T-helper 2 cell treated with Interferon-gamma antibody and Interleukin-4, amounts not matched to agents 100 ng/mL and 5 ng/mL, for 36 hours (primary cell): Measurements from ENCODE around the gene C7orf57. TPM values are rescaled to one million over a fixed set of nuclear protein-coding genes. Genes with fewer than 3 reads are reported as not detected.

ENCODE experiments used
- intact Hi-C: fragments of 100-400 bp; cut with micrococcal nuclease; formaldehyde crosslinking; loops from one replicate; pipeline ENCODE4 v1.15.1; 2023
- total RNA-seq: library from RNA; stranded (reverse); gene quantifications from 2 replicates; pipeline ENCODE4 v1.2.3, GENCODE V29; 2022

C7orf57 gene
- total RNA-seq, 1 donor from 2014 or later, result 0.11 TPM

DNA sequence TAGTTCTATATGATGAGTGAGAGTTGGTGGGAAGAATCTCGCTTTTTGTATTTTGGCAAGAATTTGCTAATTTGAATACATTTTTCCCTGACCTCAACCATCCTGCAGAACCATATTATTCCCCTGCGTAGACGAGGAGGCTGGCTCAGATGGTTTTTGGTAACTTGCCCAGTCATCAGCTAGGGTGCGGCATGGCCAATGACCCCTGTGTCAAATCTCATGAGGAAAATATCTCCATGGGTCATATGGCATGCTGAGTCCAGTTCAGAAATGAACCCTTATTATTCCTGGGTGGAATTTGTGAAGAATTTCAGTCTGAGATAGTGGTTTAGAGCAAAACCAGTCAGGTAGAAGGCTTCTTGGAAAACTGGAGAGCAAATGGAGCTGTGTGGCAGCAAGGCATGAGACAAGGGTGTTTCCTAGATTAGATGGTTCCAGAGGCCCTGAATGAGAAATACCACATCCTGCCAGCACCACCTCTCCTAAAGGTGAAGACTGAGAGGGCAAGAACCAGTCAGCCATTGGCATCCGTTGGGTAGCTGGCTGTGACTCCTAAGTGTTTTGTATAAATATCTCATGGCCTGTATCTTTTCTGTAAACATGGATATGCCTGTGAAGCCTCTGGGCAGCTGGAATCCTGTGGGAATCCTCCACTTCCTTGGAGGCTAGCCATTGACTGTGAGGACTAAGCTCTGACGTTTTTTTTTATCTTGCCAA lies 47.9 kb downstream of the C7orf57 start:
- intact Hi-C loops, result no loop called here

DNA sequence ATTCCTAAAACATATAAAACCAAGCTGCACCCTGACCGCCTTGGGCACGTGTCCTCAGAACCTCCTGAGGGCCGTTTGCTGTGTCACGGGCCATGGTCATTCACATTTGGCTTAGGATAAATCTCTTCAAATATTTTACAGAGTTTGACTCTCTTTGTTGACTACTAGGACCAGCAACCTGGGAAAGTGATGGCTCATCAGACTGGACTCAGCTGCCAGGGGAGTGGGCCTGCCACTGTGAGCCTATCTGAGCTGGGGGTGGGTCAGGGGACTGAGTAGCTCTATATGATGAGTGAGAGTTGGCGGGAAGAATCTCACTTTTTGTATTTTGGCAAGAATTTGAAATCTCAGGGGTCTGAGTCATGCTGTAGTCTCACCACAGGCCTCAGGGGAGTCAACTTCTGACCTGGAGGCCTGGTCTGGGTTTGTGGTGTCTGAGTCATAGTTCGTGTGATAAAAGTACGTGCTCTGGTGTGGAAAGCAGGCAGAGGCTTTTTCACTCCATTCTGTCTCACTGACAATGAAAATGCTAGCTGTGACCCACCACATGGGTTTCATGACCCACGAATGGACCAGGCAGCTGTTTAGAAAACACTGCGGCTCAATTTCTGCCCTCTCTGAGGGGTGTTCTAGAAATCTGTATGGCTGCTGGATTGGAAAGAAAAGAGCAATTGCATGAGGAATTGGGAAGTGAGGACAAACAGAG lies 49.5 kb downstream of the C7orf57 start:
- intact Hi-C loops, result loop anchor here (1.0 to 5.0 kb wide), 3 partner anchors 33 to 106 kb away; partner anchors contain the start of gene HUS1

DNA sequence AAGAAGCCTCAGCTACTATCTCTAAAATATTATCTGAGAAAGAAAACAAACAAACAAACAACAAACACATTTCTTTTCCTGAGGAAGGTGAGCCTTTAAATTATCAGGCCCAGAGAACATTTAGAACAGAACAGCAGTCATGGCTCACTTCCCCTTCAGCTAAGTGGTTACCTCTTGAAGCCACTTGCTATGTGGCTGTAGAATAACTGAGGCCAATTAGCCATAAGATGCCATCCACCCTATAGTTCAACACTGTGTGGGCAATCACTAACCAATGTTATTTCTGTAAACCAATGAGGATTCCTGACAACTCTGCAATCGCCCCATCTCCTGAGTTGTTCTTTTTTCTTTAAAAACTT lies 50.1 kb downstream of the C7orf57 start:
- intact Hi-C loops, result loop anchor here (1.0 to 5.0 kb wide), 3 partner anchors 33 to 106 kb away; partner anchors contain the start of gene HUS1

GRCh38 chr7:48085942-48086341 lies 50.6 kb downstream of the C7orf57 start:
- intact Hi-C loops, result loop anchor here (1.0 to 5.0 kb wide), 3 partner anchors 34 to 107 kb away; partner anchors contain the start of gene HUS1

- intact Hi-C loops, result loop anchor here (5.0 kb wide), 1 partner anchor 35 kb away; no protein-coding TSS in a partner anchor
Measured at GRCh38 chr7:48087349-48087748, 52.0 kb downstream of the C7orf57 start.

GRCh38 chr7:48088559-48089045 lies 53.3 kb downstream of the C7orf57 start:
- intact Hi-C loops, result loop anchor here (1.0 to 5.0 kb wide), 6 partner anchors 9 to 109 kb away; partner anchors contain the start of genes C7orf57 and HUS1

- intact Hi-C loops, result loop anchor here (1.0 to 5.0 kb wide), 5 partner anchors 8 to 110 kb away; partner anchors contain the start of gene HUS1
Measured at GRCh38 chr7:48089046-48090003, 54.0 kb downstream of the C7orf57 start, which contains the start of gene UPP1. TSS of gene UPP1 (plus strand) at chr7:48089265. CDS start at chr7:48094784, 5,519 bp downstream.

DNA sequence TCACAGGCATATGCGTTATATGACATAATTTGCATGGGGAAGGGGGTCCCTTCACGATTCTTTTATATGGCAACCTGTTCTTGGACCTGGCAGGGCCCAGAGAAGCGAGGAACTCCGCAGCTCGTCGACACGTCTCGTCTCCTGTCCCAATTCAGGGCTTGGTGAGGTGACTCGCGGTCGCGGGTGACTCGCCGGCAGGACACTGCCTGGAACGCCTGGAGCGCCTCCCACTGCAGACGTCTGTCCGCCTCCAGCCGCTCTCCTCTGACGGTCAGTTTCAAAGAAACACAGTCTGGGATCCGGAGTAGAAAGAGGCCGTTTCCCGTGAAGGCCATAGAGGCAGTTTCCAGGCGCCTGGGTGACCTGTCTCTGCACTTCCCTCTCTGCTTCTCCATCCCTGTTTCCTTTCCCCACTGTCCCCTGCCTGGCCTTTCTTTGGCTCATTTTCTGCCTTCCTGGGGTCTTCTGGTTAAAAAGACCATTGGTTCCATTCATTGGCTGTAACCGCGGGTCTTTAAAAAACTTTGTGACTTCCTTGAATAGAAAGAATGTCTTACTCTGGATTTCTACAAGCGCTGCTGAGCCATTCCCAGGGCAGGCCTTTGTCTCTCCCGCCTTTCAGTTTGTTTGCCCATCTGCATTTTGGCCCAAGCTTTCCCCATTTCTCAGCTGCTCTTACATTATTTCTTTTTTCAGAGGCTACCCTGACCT lies 54.9 kb downstream of the C7orf57 start:
- intact Hi-C loops, result no loop called here

DNA sequence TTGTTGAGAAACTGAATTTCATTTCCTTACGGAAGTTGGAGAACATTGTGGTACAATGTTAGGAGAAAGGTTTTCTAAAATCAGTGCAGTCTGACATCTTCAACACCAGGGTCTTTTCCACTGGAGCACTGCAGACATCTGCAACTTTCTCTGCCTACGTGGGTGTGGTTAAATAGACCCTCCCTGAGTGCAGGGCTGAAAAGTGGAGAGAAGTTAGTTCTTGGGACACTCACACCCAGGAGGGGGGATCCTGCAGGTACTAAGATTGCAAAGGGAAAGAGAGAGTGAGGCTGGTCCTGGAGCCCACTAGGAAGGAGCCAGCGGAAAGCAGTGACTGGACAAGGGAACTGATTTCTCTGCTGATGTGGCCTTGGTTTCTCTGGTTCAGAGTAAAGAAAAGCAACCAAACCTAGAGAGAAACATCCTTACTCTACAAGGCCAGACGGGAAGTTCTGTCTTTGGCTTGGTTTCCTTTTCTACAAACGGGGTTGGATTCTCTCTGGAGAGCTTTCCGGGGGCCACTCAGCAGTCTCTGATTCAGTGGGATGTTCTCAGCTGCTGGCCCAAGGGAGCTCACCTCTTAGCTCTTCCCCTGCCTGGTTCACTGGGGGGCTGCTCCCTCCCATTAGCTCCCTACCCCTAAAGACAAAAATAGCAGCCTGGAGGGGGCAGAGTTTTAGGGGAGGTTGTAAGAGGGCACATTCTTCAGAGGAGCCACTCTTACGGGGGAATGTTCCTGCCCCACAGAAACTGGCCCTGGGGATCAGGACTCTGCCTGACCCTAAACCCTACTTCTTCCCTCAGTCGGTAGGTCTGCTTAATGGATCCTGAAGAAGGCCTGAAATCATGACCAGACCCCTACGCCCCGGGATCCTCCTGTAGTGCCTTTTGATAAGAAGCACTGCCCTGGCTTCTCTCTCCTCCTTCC lies 56.4 kb downstream of the C7orf57 start:
- intact Hi-C loops, result no loop called here

GRCh38 chr7:48094861-48095293 lies 59.5 kb downstream of the C7orf57 start:
- intact Hi-C loops, result no loop called here

- intact Hi-C loops, result loop anchor here (2.0 kb wide), 1 partner anchor 15 kb away; no protein-coding TSS in a partner anchor
Measured at GRCh38 chr7:48096273-48096672, 60.9 kb downstream of the C7orf57 start.

GRCh38 chr7:48097521-48098231 lies 62.3 kb downstream of the C7orf57 start:
- intact Hi-C loops, result loop anchor here (1.0 to 2.0 kb wide), 5 partner anchors 8 to 118 kb away; partner anchors contain the start of genes C7orf57, HUS1 and UPP1

GRCh38 chr7:48098846-48099245 lies 63.5 kb downstream of the C7orf57 start:
- intact Hi-C loops, result loop anchor here (2.0 kb wide), 1 partner anchor 64 kb away; the partner anchor contains the start of gene C7orf57

GRCh38 chr7:48099781-48100180 lies 64.4 kb downstream of the C7orf57 start:
- intact Hi-C loops, result loop anchor here (2.0 kb wide), 1 partner anchor 65 kb away; the partner anchor contains the start of gene C7orf57

GRCh38 chr7:48101352-48101751 lies 66.0 kb downstream of the C7orf57 start:
- intact Hi-C loops, result no loop called here

- intact Hi-C loops, result no loop called here
Measured at GRCh38 chr7:48101968-48102367, 66.6 kb downstream of the C7orf57 start.

DNA sequence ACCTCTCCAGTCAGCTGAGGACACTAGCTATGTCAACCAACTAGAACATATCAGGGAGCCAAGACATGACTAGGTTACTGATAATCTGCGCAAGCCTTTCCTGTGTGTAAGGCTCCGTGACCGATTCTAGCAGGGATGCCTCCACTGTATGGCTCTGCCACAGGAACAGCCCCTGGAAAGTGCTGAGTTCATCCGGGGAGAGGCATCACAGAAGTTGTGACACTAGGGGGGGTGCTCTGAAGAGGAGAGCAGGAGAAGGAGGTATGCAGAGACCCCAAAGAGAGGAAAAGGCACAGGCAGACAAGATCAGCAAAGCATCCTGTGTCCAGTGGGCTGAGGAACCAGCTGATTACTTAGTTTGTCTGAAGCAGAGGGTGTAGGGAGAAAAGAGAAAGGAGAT lies 67.2 kb downstream of the C7orf57 start:
- intact Hi-C loops, result no loop called here

DNA sequence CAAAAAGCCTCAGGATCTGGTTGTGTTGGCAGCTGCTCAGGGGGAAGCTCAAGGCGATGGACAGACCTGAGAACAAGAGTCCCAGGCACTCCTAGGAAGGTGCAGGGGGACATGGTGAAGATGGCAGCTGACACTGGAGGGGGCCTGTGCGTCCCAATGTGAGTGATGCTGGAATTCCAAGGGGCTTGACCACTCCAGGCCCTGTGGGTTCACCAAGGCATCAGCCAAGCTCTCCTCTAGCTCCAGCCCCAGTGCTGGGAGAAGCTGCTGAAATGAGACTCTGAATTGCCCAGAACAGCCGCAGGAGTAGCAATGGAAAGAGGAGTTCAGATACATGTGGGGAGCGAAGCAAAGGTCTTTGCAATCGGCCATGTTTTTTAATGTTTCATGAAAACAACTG lies 69.7 kb downstream of the C7orf57 start:
- intact Hi-C loops, result no loop called here
